Peyer's patch (tissue), 4 donors: ENCODE results near the gene CDC42. TPM values are rescaled to one million over a fixed set of nuclear protein-coding genes. Genes with fewer than 3 reads are reported as not detected.
A peak's percentile ranks its signal among the peaks of the same experiment; 100 is the strongest.

ENCODE experiments used
- DNase-seq, 3 donors: peaks; one replicate each; pipeline ENCODE4 v3.0.0-alpha.2; 2017 to 2019
- H3K27ac ChIP-seq, 4 donors: fragments of 200-600 bp; sonication (generic); one replicate each; pipeline ENCODE4 v1.5.1; 2016 to 2019
- H3K27me3 ChIP-seq, 2 donors: fragments of 200-600 bp; sonication (generic); one replicate each; pipeline ENCODE4 v1.5.1; 2019
- H3K36me3 ChIP-seq, 3 donors: fragments of 200-600 bp; sonication (generic); one replicate each; pipeline ENCODE4 v1.5.1; 2016 to 2019
- H3K4me1 ChIP-seq, 4 donors: fragments of 200-600 bp; sonication (generic); one replicate each; pipeline ENCODE4 v1.5.1; 2016 to 2019
- H3K4me3 ChIP-seq, 4 donors: fragments of 200-600 bp; sonication (generic); 1 replicate in 3 of 4; 2 replicates in 1 of 4; pipeline ENCODE4 v1.5.1; 2016 to 2019; ENCODE audit warnings: mild to moderate bottlenecking in 1 of 4
- H3K9me3 ChIP-seq, 4 donors: fragments of 200-600 bp; sonication (generic); one replicate each; pipeline ENCODE4 v1.5.1; 2016 to 2019; ENCODE audit warnings: mild to moderate bottlenecking in 1 of 4
- CTCF ChIP-seq, 6 experiments: fragments of 450-650 bp in 4 of 6; fragments of 200-600 bp in 2 of 6; sonication (generic) in 1 of 6; IDR thresholded peaks; one replicate each; pipeline ENCODE4 v1.5.1; 2017 to 2019; ENCODE audit warnings: antibody characterized with exemption in 6 of 6, mild to moderate bottlenecking in 3 of 6, moderate library complexity in 1 of 6
- POLR2A ChIP-seq, 2 donors: fragments of 450-650 bp; IDR thresholded peaks; one replicate each; pipeline ENCODE4 v1.5.1; 2017; ENCODE audit warnings: antibody characterized with exemption in 2 of 2, mild to moderate bottlenecking in 2 of 2, moderate library complexity in 2 of 2
- total RNA-seq, 4 donors: library from RNA; depleted of rRNA; stranded (reverse); fragments of >200 nt; gene quantifications; one replicate each; pipeline ENCODE4 v1.1.0, GENCODE V29; 2016

Gene CDC42
- total RNA-seq, 4 donors from 2014 or later = 89.6 to 224 (median 157) TPM

GRCh38 chr1:22111620-22112019, 59.1 kb downstream of the CDC42 start:
- H3K4me1 ChIP-seq = peaks cover 0 to 48% (median 0%) of the 10 kb centered on the region in 4 donors
- peak in 1 of 3 donors; percentile 38 for DNase-seq
- TF ChIP-seq POLR2A (IDR thresholded peaks at IDR 0.05) (no peak), CTCF (IDR thresholded peaks at IDR 0.05) (no peak)
- peaks cover 0 to 24% (median 0%) of the 10 kb centered on the region in 3 donors for H3K36me3 ChIP-seq
- no peaks in the 10 kb centered on the region for H3K9me3 ChIP-seq
- no peak overlapping the region for H3K4me3 ChIP-seq
- peak overlapping the region in 1 of 4 donors; percentile 11 for H3K27ac ChIP-seq
- H3K27me3 ChIP-seq = no peaks in the 10 kb centered on the region

- H3K27me3 ChIP-seq = no peaks in the 10 kb centered on the region
- peak in 1 of 3 donors; percentile 4 for DNase-seq
- no peak overlapping the region for H3K27ac ChIP-seq
- peaks cover 0 to 24% (median 0%) of the 10 kb centered on the region in 3 donors for H3K36me3 ChIP-seq
- peaks cover 0 to 47% (median 0%) of the 10 kb centered on the region in 4 donors for H3K4me1 ChIP-seq
- no peak overlapping the region for H3K4me3 ChIP-seq
- TF ChIP-seq CTCF (IDR thresholded peaks at IDR 0.05) = no peak
- no peak for TF ChIP-seq POLR2A (IDR thresholded peaks at IDR 0.05)
- no peaks in the 10 kb centered on the region for H3K9me3 ChIP-seq
Observed at GRCh38 chr1:22112554-22112953, 60.0 kb downstream of the CDC42 start.

GRCh38 chr1:22114083-22115012, 61.8 kb downstream of the CDC42 start:
- DNase-seq = peak in 1 of 3 donors; percentile 45
- Histone ChIP-seq H3K9me3 (no peaks in the 10 kb centered on the region), H3K27me3 (no peaks in the 10 kb centered on the region), H3K27ac (peak overlapping the region in 2 of 4 donors; percentile 10 to 28), H3K4me3 (no peak overlapping the region), H3K4me1 (peaks cover 0 to 35% (median 5%) of the 10 kb centered on the region in 4 donors), H3K36me3 (peaks cover 0 to 13% (median 0%) of the 10 kb centered on the region in 3 donors)
- TF ChIP-seq CTCF (IDR thresholded peaks at IDR 0.05) (no peak), POLR2A (IDR thresholded peaks at IDR 0.05) (no peak)

GRCh38 chr1:22115286-22115685, 62.8 kb downstream of the CDC42 start:
- H3K27me3 ChIP-seq = no peaks in the 10 kb centered on the region
- H3K4me3 ChIP-seq = no peak overlapping the region
- peaks cover 0 to 19% (median 0%) of the 10 kb centered on the region in 3 donors for H3K36me3 ChIP-seq
- no peaks in the 10 kb centered on the region for H3K9me3 ChIP-seq
- no peak for TF ChIP-seq CTCF (IDR thresholded peaks at IDR 0.05)
- TF ChIP-seq POLR2A (IDR thresholded peaks at IDR 0.05) = no peak
- no peak overlapping the region for H3K27ac ChIP-seq
- DNase-seq = peak in 1 of 3 donors; percentile 31
- H3K4me1 ChIP-seq = peaks cover 0 to 34% (median 5%) of the 10 kb centered on the region in 4 donors

- peaks cover 0 to 23% (median 5%) of the 10 kb centered on the region in 4 donors for H3K4me1 ChIP-seq
- H3K27me3 ChIP-seq = no peaks in the 10 kb centered on the region
- no peak overlapping the region for H3K4me3 ChIP-seq
- no peak overlapping the region for H3K27ac ChIP-seq
- H3K36me3 ChIP-seq = peaks cover 0 to 19% (median 0%) of the 10 kb centered on the region in 3 donors
- DNase-seq = peak in 1 of 3 donors; percentile 39
- no peak for TF ChIP-seq POLR2A (IDR thresholded peaks at IDR 0.05)
- no peak for TF ChIP-seq CTCF (IDR thresholded peaks at IDR 0.05)
- H3K9me3 ChIP-seq = no peaks in the 10 kb centered on the region
Observed at GRCh38 chr1:22117238-22117637, 64.7 kb downstream of the CDC42 start.
